Dedifferentiated amniotic fluid mesenchymal stem cell (primary cell): ENCODE data around the gene POLG2.
"Not testable (repeated sequence)": the region's sequence is repeated elsewhere in the genome, so short reads cannot be mapped to it uniquely, and the experiment has no call there.

ENCODE experiments used
- DNase-seq: peaks from one replicate; pipeline ENCODE4 v3.0.0-alpha.2; 2016; ENCODE audit errors: extremely low spot score

Gene POLG2

DNA sequence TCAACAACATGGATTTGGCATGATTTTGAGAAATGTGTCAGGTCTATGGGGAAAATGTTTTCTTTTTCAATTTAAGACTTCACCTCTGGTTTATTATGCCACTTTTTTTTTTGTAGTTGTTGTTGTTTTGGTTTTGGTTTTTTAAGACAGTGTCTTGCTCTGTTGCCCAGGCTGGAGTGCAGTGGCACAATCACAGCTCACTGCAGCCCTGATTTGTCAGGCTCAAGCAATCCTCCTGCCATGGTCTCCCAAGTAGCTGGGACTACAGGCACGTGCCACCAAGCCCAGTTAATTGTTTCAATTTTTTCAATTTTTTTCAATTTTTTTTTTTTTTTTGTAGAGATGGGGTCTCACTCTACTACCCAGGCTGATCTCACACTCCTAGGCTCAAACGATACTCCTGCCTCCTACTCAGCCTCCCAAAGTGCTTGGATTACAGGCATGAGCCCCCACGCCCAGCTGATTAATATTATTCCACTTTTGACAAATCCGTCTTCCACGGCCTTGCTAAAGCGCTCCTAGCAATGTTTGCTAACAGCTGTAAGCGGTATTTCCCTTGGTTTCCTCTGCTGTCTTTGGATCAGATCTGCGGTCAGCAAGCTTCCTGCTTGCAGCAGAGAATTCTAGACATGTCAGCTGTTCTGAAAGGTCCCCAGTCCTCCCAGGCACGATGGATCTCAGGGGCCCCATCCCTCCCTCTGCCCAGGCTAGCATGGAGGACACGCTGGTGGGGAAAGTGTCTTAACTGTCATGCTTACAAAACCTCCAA is 54.9 kb downstream of the POLG2 start:
- peak; percentile 46 for DNase-seq

DNA sequence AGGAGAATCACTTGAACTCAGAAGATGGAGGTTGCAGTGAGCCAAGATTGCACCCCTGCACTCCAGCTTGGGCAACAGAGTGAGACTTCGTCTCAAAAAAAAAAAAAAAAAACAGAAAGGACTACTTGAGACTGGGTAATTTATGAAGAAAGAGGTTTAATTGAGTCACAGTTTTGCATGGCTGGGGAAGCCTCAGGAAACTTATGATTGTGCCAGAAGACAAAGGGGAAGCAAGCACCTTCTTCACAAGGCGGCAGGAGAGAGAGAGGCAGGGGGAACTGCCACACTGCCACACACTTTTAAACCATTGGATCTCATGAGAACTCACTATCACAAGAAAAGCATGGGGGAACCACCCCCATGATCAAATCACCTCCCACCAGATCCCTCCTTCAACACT is 56.9 kb downstream of the POLG2 start:
- no peak for DNase-seq

DNA sequence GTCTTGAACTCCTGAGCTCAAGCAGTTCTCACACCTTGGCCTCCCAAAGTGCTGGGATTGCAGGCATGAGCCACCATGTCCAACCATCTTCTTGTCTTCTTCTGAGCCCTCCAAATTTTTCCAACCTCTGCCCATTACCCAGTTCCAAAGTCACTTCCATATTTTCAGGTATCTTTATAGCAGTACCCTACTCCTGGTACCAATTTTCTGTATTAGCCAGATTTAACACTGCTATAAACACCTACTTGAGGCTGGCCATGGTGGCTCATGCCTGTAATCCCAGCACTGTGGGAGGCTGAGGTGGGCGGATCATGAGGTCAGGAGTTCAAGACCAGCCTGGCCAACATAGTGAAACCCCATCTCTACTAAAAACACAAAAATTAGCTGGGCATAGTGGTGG is 57.3 kb downstream of the POLG2 start:
- DNase-seq, result not testable (repeated sequence)

DNA sequence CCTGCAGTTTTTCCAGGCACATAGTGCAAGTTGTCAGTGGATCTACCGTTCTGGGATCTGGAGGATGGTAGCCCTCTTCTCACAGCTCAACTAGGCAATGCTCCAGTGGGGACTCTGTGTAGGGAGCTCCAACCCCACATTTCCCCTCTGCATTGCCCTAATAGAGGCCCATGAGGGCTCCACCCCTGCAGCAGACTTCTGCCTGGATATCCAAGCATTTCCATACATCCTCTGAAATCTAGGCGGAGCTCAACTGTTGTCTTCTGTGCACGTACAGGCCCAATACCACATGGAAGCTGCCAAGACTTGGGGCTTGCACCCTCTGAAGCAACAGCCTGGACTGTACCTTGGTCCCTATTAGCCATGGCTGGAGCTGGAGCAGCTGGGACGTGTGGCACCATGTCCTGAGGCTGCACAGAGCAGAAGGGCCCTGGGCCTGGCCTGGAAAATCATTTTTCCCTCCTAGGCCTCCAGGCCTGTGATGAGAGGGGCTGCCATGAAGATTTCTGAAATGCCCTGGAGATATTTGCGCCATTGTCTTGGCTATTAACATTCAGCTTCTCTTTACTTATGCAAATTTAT is 58.8 kb downstream of the POLG2 start:
- no peak for DNase-seq

DNA sequence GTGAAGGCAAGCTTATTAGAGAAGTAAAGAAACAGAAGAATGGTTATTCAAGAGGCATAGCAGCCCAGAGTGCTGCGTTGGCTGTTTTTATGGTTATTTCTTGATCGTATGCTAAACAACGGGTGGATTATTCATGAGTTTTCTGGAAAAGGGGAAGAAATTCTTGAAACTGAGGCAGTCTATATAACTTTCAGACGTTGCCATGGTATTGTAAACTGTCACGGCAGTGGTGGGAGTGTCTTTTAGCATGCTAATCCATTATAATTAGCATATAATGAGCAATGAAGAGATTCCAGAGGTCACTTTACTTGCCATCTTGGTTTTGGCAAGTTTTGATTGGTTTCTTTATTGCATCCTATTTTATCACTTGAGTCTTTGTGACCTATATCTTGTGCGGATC is 65.3 kb downstream of the POLG2 start:
- DNase-seq, result no peak

DNA sequence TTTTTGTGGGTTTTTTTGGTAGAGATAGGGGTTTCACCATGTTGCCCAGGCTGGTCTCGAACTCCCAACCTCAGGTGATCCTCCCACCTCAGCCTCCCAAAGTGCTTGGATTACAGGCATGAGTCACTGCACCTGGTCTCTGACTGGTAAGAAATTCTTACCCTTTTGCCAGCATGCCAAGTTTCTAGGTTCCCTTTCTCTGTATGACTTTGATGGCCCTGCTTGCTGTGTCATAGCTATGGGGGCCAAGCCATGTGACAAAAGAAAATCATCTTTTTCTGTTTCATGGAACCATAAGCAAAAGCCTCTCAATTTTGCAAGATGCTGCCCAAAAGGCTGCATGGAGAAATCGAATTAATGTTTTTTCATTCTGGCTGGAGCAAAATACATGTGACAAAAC is 66.8 kb downstream of the POLG2 start:
- DNase-seq, result not testable (repeated sequence)

DNA sequence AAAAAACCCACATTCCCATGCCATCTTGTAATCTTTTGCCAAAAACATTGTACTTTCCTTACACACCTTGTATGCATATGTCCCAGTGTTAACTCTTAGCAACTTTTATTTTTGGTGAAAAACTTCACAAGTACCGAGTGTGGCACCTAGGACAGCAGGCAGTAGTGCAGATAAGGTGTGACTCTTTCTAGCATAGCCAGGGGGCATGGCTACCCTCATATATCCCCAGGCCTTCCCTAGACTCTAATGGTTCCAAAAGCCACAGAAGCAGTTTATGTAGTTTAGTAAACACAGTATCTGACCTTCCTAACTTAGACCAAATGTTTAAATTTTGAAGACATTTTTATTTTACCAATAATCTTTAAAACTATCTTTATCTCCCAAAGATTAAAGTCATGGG is 68.4 kb downstream of the POLG2 start:
- no peak for DNase-seq
